Measurements from ENCODE around the gene GALNT6.

DNA sequence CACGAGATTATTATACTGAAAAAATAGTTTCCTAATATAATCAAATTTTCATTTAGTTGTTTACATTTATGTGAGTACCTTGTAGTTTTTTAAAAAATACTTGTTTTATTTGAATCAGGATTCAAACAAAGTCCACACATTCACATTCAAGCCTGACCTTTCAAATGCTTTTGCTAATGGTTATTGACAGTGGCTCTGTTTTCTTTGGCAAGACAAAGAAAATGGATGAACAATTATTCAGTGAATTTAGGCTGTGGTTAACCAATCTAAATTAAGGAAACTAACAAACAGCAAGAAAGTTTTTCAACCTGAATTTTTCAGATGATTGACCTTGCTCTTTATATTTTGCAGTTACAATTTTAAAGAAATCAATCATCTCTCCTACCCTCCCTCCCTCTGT is 43.1 kb upstream of the GALNT6 start:
- TF ChIP-seq, protein P1, sequence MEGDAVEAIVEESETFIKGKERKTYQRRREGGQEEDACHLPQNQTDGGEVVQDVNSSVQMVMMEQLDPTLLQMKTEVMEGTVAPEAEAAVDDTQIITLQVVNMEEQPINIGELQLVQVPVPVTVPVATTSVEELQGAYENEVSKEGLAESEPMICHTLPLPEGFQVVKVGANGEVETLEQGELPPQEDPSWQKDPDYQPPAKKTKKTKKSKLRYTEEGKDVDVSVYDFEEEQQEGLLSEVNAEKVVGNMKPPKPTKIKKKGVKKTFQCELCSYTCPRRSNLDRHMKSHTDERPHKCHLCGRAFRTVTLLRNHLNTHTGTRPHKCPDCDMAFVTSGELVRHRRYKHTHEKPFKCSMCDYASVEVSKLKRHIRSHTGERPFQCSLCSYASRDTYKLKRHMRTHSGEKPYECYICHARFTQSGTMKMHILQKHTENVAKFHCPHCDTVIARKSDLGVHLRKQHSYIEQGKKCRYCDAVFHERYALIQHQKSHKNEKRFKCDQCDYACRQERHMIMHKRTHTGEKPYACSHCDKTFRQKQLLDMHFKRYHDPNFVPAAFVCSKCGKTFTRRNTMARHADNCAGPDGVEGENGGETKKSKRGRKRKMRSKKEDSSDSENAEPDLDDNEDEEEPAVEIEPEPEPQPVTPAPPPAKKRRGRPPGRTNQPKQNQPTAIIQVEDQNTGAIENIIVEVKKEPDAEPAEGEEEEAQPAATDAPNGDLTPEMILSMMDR (IDR thresholded peaks at IDR 0.05) = no peak
- TF ChIP-seq POLR2A (IDR thresholded peaks at IDR 0.05) = no peak

All from testis (tissue), 2 donors.